ENCODE measurements around the gene PTPN13.

The PTPN13 gene

GRCh38 chr4:86771141-86771540 is 177.0 kb downstream of the PTPN13 start:
- TF ChIP-seq ZFX (IDR thresholded peaks at IDR 0.05), result no peak
- TF ChIP-seq, protein P1, sequence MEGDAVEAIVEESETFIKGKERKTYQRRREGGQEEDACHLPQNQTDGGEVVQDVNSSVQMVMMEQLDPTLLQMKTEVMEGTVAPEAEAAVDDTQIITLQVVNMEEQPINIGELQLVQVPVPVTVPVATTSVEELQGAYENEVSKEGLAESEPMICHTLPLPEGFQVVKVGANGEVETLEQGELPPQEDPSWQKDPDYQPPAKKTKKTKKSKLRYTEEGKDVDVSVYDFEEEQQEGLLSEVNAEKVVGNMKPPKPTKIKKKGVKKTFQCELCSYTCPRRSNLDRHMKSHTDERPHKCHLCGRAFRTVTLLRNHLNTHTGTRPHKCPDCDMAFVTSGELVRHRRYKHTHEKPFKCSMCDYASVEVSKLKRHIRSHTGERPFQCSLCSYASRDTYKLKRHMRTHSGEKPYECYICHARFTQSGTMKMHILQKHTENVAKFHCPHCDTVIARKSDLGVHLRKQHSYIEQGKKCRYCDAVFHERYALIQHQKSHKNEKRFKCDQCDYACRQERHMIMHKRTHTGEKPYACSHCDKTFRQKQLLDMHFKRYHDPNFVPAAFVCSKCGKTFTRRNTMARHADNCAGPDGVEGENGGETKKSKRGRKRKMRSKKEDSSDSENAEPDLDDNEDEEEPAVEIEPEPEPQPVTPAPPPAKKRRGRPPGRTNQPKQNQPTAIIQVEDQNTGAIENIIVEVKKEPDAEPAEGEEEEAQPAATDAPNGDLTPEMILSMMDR (conservative IDR thresholded peaks at IDR 0.05), result no peak
- no peak overlapping the region for H3K27ac ChIP-seq

DNA sequence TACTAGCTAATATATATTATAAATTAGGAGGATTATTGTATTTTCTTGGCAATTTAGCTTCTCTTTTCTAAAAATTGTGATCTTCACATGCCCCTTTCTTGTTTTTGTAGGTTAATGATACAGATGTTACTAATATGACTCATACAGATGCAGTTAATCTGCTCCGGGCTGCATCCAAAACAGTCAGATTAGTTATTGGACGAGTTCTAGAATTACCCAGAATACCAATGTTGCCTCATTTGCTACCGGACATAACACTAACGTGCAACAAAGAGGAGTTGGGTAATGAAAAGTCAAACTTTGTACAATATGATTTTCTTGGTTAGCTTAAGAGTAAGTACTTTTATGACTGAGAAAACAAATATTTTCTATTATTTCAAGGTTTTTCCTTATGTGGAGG is 180.9 kb downstream of the PTPN13 start:
- no peak overlapping the region for H3K27ac ChIP-seq
- TF ChIP-seq ZFX (IDR thresholded peaks at IDR 0.05), result no peak
- TF ChIP-seq, protein P1 (conservative IDR thresholded peaks at IDR 0.05), result no peak

DNA sequence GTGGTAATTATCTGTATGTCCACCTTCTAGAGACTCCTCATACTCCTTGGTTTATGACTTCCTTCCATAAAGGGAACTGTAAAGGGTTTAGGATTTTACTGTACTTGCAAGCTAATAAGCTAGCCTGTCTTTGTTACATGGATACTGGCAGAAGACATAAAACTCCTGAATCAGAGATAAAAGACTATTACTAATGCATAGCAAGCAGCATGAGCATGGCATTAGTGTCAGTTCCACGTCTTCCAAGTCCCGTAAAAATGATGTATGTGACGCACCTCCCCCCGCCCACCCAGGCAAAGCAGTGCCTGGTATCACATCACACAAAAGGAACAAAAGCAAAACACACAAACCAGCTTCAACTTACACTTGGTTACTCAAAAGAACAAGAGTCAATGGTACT is 184.1 kb downstream of the PTPN13 start:
- no peak for TF ChIP-seq ZFX (IDR thresholded peaks at IDR 0.05)
- TF ChIP-seq, protein P1 (conservative IDR thresholded peaks at IDR 0.05), result no peak
- no peak overlapping the region for H3K27ac ChIP-seq

GRCh38 chr4:86788826-86789225 is 194.7 kb downstream of the PTPN13 start:
- no peak for TF ChIP-seq ZFX (IDR thresholded peaks at IDR 0.05)
- TF ChIP-seq, protein P1 (conservative IDR thresholded peaks at IDR 0.05), result no peak
- no peak overlapping the region for H3K27ac ChIP-seq

GRCh38 chr4:86791126-86791525 is 197.0 kb downstream of the PTPN13 start:
- no peak overlapping the region for H3K27ac ChIP-seq
- no peak for TF ChIP-seq ZFX (IDR thresholded peaks at IDR 0.05)
- TF ChIP-seq, protein P1 (conservative IDR thresholded peaks at IDR 0.05), result no peak

GRCh38 chr4:86809809-86810208 is 215.7 kb downstream of the PTPN13 start:
- no peak for TF ChIP-seq ZFX (IDR thresholded peaks at IDR 0.05)
- TF ChIP-seq, protein P1 (conservative IDR thresholded peaks at IDR 0.05), result no peak
- H3K27ac ChIP-seq, result no peak overlapping the region

GRCh38 chr4:86810847-86811246 is 216.7 kb downstream of the PTPN13 start:
- no peak overlapping the region for H3K27ac ChIP-seq

More at GRCh38 chr4:86810847-86811246, 216.7 kb downstream of the PTPN13 start:
- TF ChIP-seq, protein P1 (conservative IDR thresholded peaks at IDR 0.05), result no peak
- TF ChIP-seq ZFX (IDR thresholded peaks at IDR 0.05), result no peak
